GM12878 (cell line): ENCODE measurements around the gene CD207. TPM values are rescaled to one million over a fixed set of nuclear protein-coding genes. Genes with fewer than 3 reads are reported as not detected.

ENCODE experiments used
- ATAC-seq: fragments of 200-7000 bp; cut with Tn5 transposase; 3 replicates; pipeline ENCODE4 v1.9.1; 2020; ENCODE audit warnings: mild to moderate bottlenecking, moderate library complexity
- BruUV-seq: library from RNA; stranded (reverse); fragments of 400-500 nt; replicated peaks from 2 replicates; lab custom pipeline; 2021; lab: Mats Ljungman, UMichigan
- CTCF ChIA-PET: fragments of 300-600 bp; sonication (Branson Sonifier 250); formaldehyde crosslinking; extraction: SDS; loops from one replicate; lab custom pipeline; 2021; ENCODE audit warnings: inconsistent platforms; lab: Yijun Ruan, JAX
- POLR2A ChIA-PET: fragments of 350-600 bp; formaldehyde crosslinking; extraction: SDS; loops from one replicate; lab custom pipeline; 2021; ENCODE audit warnings: inconsistent platforms; lab: Charles Lee
- RAD21 ChIA-PET: fragments of 300-600 bp; sonication (Branson Sonifier 250); formaldehyde crosslinking; loops from one replicate; lab custom pipeline; 2023; ENCODE audit warnings: antibody characterized with exemption; ENCODE audit not compliant: unreplicated experiment; lab: Charles Lee
- SMC1A ChIA-PET: fragments of 300-600 bp; sonication (Branson Sonifier 250); formaldehyde crosslinking; loops from one replicate; lab custom pipeline; 2023; ENCODE audit not compliant: unreplicated experiment, uncharacterized antibody; lab: Charles Lee
- DNase-seq: peaks from one replicate; pipeline ENCODE4 v3.0.0-alpha.2; 2011; ENCODE audit warnings: low read depth, low spot score
- FAIRE-seq: peaks from 3 replicates; lab custom pipeline; 2011; peaks lifted over from hg19 to GRCh38; lab: Jason Lieb, UNC
- H2AFZ ChIP-seq: 2 replicates; pipeline ENCODE4 v1.6.0; 2011; ENCODE audit warnings: low read depth, low read length, control low read depth; ENCODE audit not compliant: control insufficient read depth
- H3K27ac ChIP-seq: 2 replicates; pipeline ENCODE4 v1.5.1; 2011; ENCODE audit warnings: control low read depth; ENCODE audit not compliant: control insufficient read depth, insufficient read depth
- H3K27me3 ChIP-seq, 2 experiments: replicated peaks in 1 of 2; 2 replicates each; pipeline versions ENCODE4 v1.6.0 to v1.6.1; 2011; ENCODE audit warnings: low read length in 1 of 2; ENCODE audit not compliant: control insufficient read depth in 2 of 2, insufficient read depth in 2 of 2
- H3K36me3 ChIP-seq, 2 experiments: 2 replicates each; pipeline ENCODE4 v1.5.1; 2011; ENCODE audit warnings: low read length in 1 of 2; ENCODE audit not compliant: control insufficient read depth in 2 of 2, insufficient read depth in 2 of 2
- H3K4me1 ChIP-seq: 2 replicates; pipeline ENCODE4 v1.6.1; 2011; ENCODE audit warnings: mild to moderate bottlenecking, low read length, moderate library complexity, mixed read lengths; ENCODE audit not compliant: control insufficient read depth, insufficient read depth
- H3K4me2 ChIP-seq: 2 replicates; pipeline ENCODE4 v1.6.0; 2011; ENCODE audit warnings: control low read depth; ENCODE audit not compliant: control insufficient read depth, insufficient read depth
- H3K4me3 ChIP-seq: fragments of 200-600 bp; sonication (generic); 2 replicates; pipeline ENCODE4 v1.5.1; 2016
- H3K79me2 ChIP-seq: 2 replicates; pipeline ENCODE4 v1.6.0; 2011; ENCODE audit warnings: low read length; ENCODE audit not compliant: control insufficient read depth, insufficient read depth
- H3K9ac ChIP-seq: 2 replicates; pipeline ENCODE4 v1.8.0; 2011; ENCODE audit warnings: low read length, control low read depth, mixed read lengths; ENCODE audit not compliant: control insufficient read depth, insufficient read depth
- H3K9me3 ChIP-seq: replicated peaks from 3 replicates; pipeline ENCODE4 v1.5.1; 2011; ENCODE audit warnings: mild to moderate bottlenecking, low read length; ENCODE audit not compliant: control insufficient read depth, insufficient read depth
- H4K20me1 ChIP-seq: 2 replicates; pipeline ENCODE4 v1.6.0; 2011; ENCODE audit not compliant: control insufficient read depth, insufficient read depth
- BHLHE40 ChIP-seq, 2 experiments: fragments of 450-650 bp in 1 of 2; IDR thresholded peaks; 2 replicates each; pipeline ENCODE4 v1.6.1; 2011 to 2017; ENCODE audit warnings: low read depth in 2 of 2, borderline replicate concordance in 1 of 2, improper control_type of control experiment in 1 of 2, low read length in 1 of 2, mild to moderate bottlenecking in 1 of 2
- ESRRA ChIP-seq: IDR thresholded peaks from 2 replicates; pipeline ENCODE4 v1.6.1; 2012; ENCODE audit warnings: mild to moderate bottlenecking, low read length, improper control_type of control experiment
- GATAD2B ChIP-seq: fragments of 450-650 bp; conservative IDR thresholded peaks from 2 replicates; pipeline ENCODE4 v1.6.1; 2017; ENCODE audit warnings: low read depth, mild to moderate bottlenecking, moderate library complexity
- IKZF2 ChIP-seq, 2 experiments: fragments of 450-650 bp; IDR thresholded peaks; 2 replicates each; pipeline ENCODE4 v1.6.1; 2017; ENCODE audit warnings: mild to moderate bottlenecking in 2 of 2, moderate library complexity in 2 of 2
- KAT2A ChIP-seq: conservative IDR thresholded peaks from 2 replicates; pipeline ENCODE4 v1.6.1; 2011; ENCODE audit warnings: low read depth, low read length; ENCODE audit not compliant: control insufficient read depth
- LARP7 ChIP-seq: fragments of 450-650 bp; IDR thresholded peaks from 2 replicates; pipeline ENCODE4 v1.6.1; 2017; ENCODE audit warnings: mild to moderate bottlenecking
- MYC ChIP-seq: IDR thresholded peaks from 2 replicates; pipeline ENCODE4 v1.6.1; 2011; ENCODE audit warnings: mild to moderate bottlenecking, low read length, moderate library complexity, inconsistent platforms; ENCODE audit not compliant: insufficient read depth, insufficient replicate concordance, insufficient read length, severe bottlenecking
- PAX8 ChIP-seq: fragments of 450-650 bp; IDR thresholded peaks from 2 replicates; pipeline ENCODE4 v1.6.1; 2017; ENCODE audit warnings: mild to moderate bottlenecking, moderate library complexity
- PML ChIP-seq: IDR thresholded peaks from 2 replicates; pipeline ENCODE4 v1.6.1; 2012; ENCODE audit warnings: low read length, inconsistent platforms
- POU2F2 ChIP-seq: IDR thresholded peaks from 3 replicates; pipeline ENCODE4 v1.6.1; 2011; ENCODE audit warnings: low read depth, mild to moderate bottlenecking, low read length, borderline replicate concordance
- RAD21 ChIP-seq: IDR thresholded peaks from 2 replicates; pipeline ENCODE4 v1.6.1; 2011; ENCODE audit warnings: mild to moderate bottlenecking, low read depth, low read length, moderate library complexity; ENCODE audit not compliant: insufficient read depth
- RFX5 ChIP-seq: IDR thresholded peaks from 2 replicates; pipeline ENCODE4 v1.6.1; 2011; ENCODE audit warnings: low read depth, low read length, improper control_type of control experiment
- SMC3 ChIP-seq: IDR thresholded peaks from 2 replicates; pipeline ENCODE4 v1.6.1; 2011; ENCODE audit warnings: low read length, improper control_type of control experiment, borderline replicate concordance
- TCF12 ChIP-seq: IDR thresholded peaks from 2 replicates; pipeline ENCODE4 v1.6.1; 2011; ENCODE audit warnings: low read depth, mild to moderate bottlenecking, low read length
- YY1 ChIP-seq: IDR thresholded peaks from 2 replicates; pipeline ENCODE4 v1.6.1; 2011; ENCODE audit warnings: low read depth, mild to moderate bottlenecking, low read length
- WGBS: methylation state at CpG from one replicate; pipeline ENCODE4 v1.1.6; 2016; ENCODE audit warnings: low lambda C conversion rate; ENCODE audit not compliant: insufficient replicate concordance, insufficient coverage; ENCODE audit errors: missing lambda C conversion rate; 5-methylcytosine and 5-hydroxymethylcytosine counted together
- in situ Hi-C: fragments of 300-500 bp; cut with MboI; formaldehyde crosslinking; loops from 9 replicates; pipeline ENCODE4 v1.14.3; 2018; ENCODE audit warnings: mixed read lengths
- intact Hi-C: fragments of 100-400 bp; cut with micrococcal nuclease; formaldehyde crosslinking; loops from one replicate; pipeline ENCODE4 v1.14.2; 2022; ENCODE audit not compliant: unreplicated experiment
- polyA plus RNA-seq, 11 experiments: library from polyadenylated mRNA; depleted of rRNA in 4 of 11; unstranded in 6 of 11; stranded (reverse) in 5 of 11; fragments of >200 nt; fragmentation: Nextera tagmentation in 4 of 11; fragmentation: Illumina TruSeq in 1 of 11; extraction: Ambion mirVana in 4 of 11; extraction: Trizol in 1 of 11; gene quantifications; 1 replicate in 1 of 11; 2 replicates in 10 of 11; pipeline versions ENCODE4 v1.2.1 to v1.2.3, GENCODE V29; 2011 to 2016; ENCODE audit warnings: inconsistent platforms in 2 of 11, missing spikeins in 2 of 11, low read depth in 1 of 11
- total RNA-seq, 4 experiments: library from RNA; depleted of rRNA in 3 of 4; stranded (reverse); fragments of >200 nt in 3 of 4; fragmentation: Illumina TruSeq in 1 of 4; extraction: Trizol in 1 of 4; gene quantifications; 2 replicates each; pipeline versions ENCODE4 v1.2.1 to v1.2.3, GENCODE V29; 2013 to 2021
- TF ChIP-seq, protein P1 (sequence below): IDR thresholded peaks from 2 replicates; pipeline ENCODE4 v1.6.1; 2012; ENCODE audit warnings: low read depth, low read length, improper control_type of control experiment
- TF ChIP-seq, protein P2 (sequence below), 3 experiments: IDR thresholded peaks in 2 of 3; conservative IDR thresholded peaks in 1 of 3; 2 replicates each; pipeline ENCODE4 v1.5.1; 2011; ENCODE audit warnings: low read depth in 3 of 3, low read length in 3 of 3, mild to moderate bottlenecking in 3 of 3, control low read depth in 2 of 3, moderate library complexity in 2 of 3, inconsistent platforms in 1 of 3, mixed read lengths in 1 of 3; ENCODE audit not compliant: control insufficient read depth in 2 of 3, insufficient read depth in 1 of 3; ENCODE audit errors: extremely low read depth in 1 of 3

CD207 gene
- total and polyA plus RNA-seq, 10 of the 15 experiments (the other 5 are each of a cell fraction or from before 2014, with no cell fraction given): not detected

DNA sequence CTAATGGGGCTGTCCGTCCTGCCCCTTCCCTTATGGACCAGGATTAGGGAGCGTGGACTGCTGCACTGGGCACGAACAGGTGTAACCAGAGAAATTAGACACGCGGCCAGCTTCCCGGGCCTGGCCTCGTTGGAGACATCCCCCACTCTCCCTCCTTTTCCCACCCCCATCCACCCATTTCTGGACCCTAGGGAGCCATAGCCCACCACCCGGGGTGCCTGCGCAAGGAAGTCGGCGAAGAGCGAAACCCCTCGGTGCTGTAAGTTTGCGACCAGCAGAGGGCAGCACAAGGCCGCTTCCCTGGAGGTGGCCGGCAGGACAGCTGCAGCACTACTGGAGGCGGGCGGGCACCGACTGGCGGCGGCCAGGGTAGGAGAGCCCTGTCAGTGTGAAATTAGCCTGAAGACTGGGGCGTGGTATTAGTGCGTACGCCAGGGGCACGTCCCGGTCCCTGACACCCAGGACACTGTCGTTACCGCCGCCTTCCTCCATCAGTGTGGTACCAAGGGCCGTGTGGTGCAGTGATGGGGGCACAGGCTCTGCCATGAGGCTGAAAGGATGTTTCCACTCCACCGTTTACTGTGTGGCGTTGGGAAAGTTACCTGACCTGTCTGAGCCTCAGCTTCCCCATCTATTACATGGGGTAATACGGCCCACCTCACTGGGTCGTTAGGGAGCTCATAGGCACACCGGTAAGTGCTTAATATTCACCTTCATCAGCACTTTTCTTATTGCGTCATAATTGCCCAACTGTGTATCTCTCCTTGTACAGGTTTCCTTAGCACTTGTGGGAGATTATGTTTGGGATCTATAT is 36.0 kb upstream of the CD207 start:
- Histone ChIP-seq H3K4me1 (no peaks in the 10 kb centered on the region), H3K36me3 (no peaks in the 10 kb centered on the region), H3K27me3 (peaks cover 0 to 3% of the 10 kb centered on the region in 2 experiments; a peak in 3 of 4 replicates), H3K4me3 (no peak overlapping the region), H3K27ac (no peak overlapping the region), H3K9ac (no peak overlapping the region), H2AFZ (no peak overlapping the region; the same call in 1 of the 2 replicates), H3K9me3 (no peaks in the 10 kb centered on the region), H3K79me2 (no peaks in the 10 kb centered on the region), H4K20me1 (no peaks in the 10 kb centered on the region), H3K4me2 (0 out of 2 replicates have a peak overlapping the region, but pooled peaks have one; percentile 9)
- RAD21 ChIA-PET: interaction anchor here (1.0 to 2.4 kb wide), 4 partner anchors 49 to 568 kb away, joined by 3 to 12 read pairs (median 6); no protein-coding TSS in a partner anchor
- ATAC-seq: peak; percentile 100
- 17% methylated on average over 22 of the region's 36 CpGs for WGBS
- SMC1A ChIA-PET: interaction anchor here (0.8 to 1.9 kb wide), 5 partner anchors 9 to 569 kb away, joined by 3 to 6 read pairs (median 4); no protein-coding TSS in a partner anchor
- CTCF ChIA-PET: interaction anchor here (0.6 to 6.8 kb wide), 24 partner anchors 8 to 567 kb away, joined by 3 to 94 read pairs (median 4); partner anchors contain the start of gene ATP6V1B1
- POLR2A ChIA-PET: no interaction called here
- in situ Hi-C loops: loop anchor here (5.0 kb wide), 1 partner anchor 46 kb away; no protein-coding TSS in a partner anchor
- no TSS peak for BruUV-seq
- peak; percentile 75 for FAIRE-seq
- DNase-seq: no peak
- TF ChIP-seq PML (no peak), POU2F2 (no peak), RAD21 (peak; percentile 77), TCF12 (0 out of 2 replicates have a peak, but pooled peaks have one; percentile 49), LARP7 (0 out of 2 replicates have a peak, but pooled peaks have one; percentile 27), KAT2A (no peak), PAX8 (no peak), GATAD2B (no peak), BHLHE40 (IDR thresholded peaks at IDR 0.05; ENCODE audit: borderline replicate concordance in 1 of 2, low read depth in 2 of 2, low read length in 1 of 2) (no peak), YY1 (peak; percentile 55), ESRRA (no peak), RFX5 (no peak), MYC (no peak), SMC3 (peak; percentile 73), IKZF2 (IDR thresholded peaks at IDR 0.05) (no peak)
- TF ChIP-seq, protein P1, sequence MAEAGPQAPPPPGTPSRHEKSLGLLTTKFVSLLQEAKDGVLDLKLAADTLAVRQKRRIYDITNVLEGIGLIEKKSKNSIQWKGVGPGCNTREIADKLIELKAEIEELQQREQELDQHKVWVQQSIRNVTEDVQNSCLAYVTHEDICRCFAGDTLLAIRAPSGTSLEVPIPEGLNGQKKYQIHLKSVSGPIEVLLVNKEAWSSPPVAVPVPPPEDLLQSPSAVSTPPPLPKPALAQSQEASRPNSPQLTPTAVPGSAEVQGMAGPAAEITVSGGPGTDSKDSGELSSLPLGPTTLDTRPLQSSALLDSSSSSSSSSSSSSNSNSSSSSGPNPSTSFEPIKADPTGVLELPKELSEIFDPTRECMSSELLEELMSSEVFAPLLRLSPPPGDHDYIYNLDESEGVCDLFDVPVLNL: no peak
- TF ChIP-seq, protein P2, sequence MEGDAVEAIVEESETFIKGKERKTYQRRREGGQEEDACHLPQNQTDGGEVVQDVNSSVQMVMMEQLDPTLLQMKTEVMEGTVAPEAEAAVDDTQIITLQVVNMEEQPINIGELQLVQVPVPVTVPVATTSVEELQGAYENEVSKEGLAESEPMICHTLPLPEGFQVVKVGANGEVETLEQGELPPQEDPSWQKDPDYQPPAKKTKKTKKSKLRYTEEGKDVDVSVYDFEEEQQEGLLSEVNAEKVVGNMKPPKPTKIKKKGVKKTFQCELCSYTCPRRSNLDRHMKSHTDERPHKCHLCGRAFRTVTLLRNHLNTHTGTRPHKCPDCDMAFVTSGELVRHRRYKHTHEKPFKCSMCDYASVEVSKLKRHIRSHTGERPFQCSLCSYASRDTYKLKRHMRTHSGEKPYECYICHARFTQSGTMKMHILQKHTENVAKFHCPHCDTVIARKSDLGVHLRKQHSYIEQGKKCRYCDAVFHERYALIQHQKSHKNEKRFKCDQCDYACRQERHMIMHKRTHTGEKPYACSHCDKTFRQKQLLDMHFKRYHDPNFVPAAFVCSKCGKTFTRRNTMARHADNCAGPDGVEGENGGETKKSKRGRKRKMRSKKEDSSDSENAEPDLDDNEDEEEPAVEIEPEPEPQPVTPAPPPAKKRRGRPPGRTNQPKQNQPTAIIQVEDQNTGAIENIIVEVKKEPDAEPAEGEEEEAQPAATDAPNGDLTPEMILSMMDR (IDR thresholded peaks at IDR 0.05 in 2 of 3, conservative IDR thresholded peaks at IDR 0.05 in 1 of 3; ENCODE audit: control insufficient read depth in 2 of 3, extremely low read depth in 1 of 3, insufficient read depth in 1 of 3, low read depth in 3 of 3, low read length in 3 of 3): peak; percentile 81 to 92 (median 87)
- intact Hi-C loops: loop anchor here (1.0 to 2.0 kb wide), 2 partner anchors 49 to 76 kb away; no protein-coding TSS in a partner anchor
